ENCODE measurements around the gene CTNND2.

CTNND2 gene

GRCh38 chr5:11027660-11028059 is 876.6 kb downstream of the CTNND2 start:
- DNase-seq (ENCODE audit: extremely low read depth, insufficient read length), result peak; percentile 15
- H3K27me3 ChIP-seq (replicated peaks; ENCODE audit: control insufficient read depth, insufficient read depth, low read length), result no peaks in the 10 kb centered on the region
- H3K4me3 ChIP-seq (replicated peaks; ENCODE audit: low read depth, low read length), result no peak overlapping the region
- no peak for TF ChIP-seq CTCF (IDR thresholded peaks at IDR 0.05; ENCODE audit: insufficient read depth, low read length, poor library complexity, severe bottlenecking)
- no peaks in the 10 kb centered on the region for H3K36me3 ChIP-seq (ENCODE audit: control insufficient read depth, insufficient read depth, low read length)

GRCh38 chr5:11026543-11026942 is 877.7 kb downstream of the CTNND2 start:
- no peak overlapping the region for H3K4me3 ChIP-seq (replicated peaks; ENCODE audit: low read depth, low read length)
- H3K27me3 ChIP-seq (replicated peaks; ENCODE audit: control insufficient read depth, insufficient read depth, low read length), result no peaks in the 10 kb centered on the region
- DNase-seq (ENCODE audit: extremely low read depth, insufficient read length), result no peak
- H3K36me3 ChIP-seq (ENCODE audit: control insufficient read depth, insufficient read depth, low read length), result no peaks in the 10 kb centered on the region
- no peak for TF ChIP-seq CTCF (IDR thresholded peaks at IDR 0.05; ENCODE audit: insufficient read depth, low read length, poor library complexity, severe bottlenecking)

- DNase-seq (ENCODE audit: extremely low read depth, insufficient read length), result no peak
- no peaks in the 10 kb centered on the region for H3K36me3 ChIP-seq (ENCODE audit: control insufficient read depth, insufficient read depth, low read length)
- no peaks in the 10 kb centered on the region for H3K27me3 ChIP-seq (replicated peaks; ENCODE audit: control insufficient read depth, insufficient read depth, low read length)
- TF ChIP-seq CTCF (IDR thresholded peaks at IDR 0.05; ENCODE audit: insufficient read depth, low read length, poor library complexity, severe bottlenecking), result no peak
- no peak overlapping the region for H3K4me3 ChIP-seq (replicated peaks; ENCODE audit: low read depth, low read length)
Observed at GRCh38 chr5:11023945-11024344, 880.3 kb downstream of the CTNND2 start.

GRCh38 chr5:11013793-11014192 is 890.5 kb downstream of the CTNND2 start:
- no peak overlapping the region for H3K4me3 ChIP-seq (replicated peaks; ENCODE audit: low read depth, low read length)
- no peak for DNase-seq (ENCODE audit: extremely low read depth, insufficient read length)
- TF ChIP-seq CTCF (IDR thresholded peaks at IDR 0.05; ENCODE audit: insufficient read depth, low read length, poor library complexity, severe bottlenecking), result no peak

GRCh38 chr5:11012295-11012694 is 892.0 kb downstream of the CTNND2 start:
- H3K4me3 ChIP-seq (replicated peaks; ENCODE audit: low read depth, low read length), result no peak overlapping the region
- no peak for TF ChIP-seq CTCF (IDR thresholded peaks at IDR 0.05; ENCODE audit: insufficient read depth, low read length, poor library complexity, severe bottlenecking)
- no peak for DNase-seq (ENCODE audit: extremely low read depth, insufficient read length)
- no peaks in the 10 kb centered on the region for H3K36me3 ChIP-seq (ENCODE audit: control insufficient read depth, insufficient read depth, low read length)
- H3K27me3 ChIP-seq (replicated peaks; ENCODE audit: control insufficient read depth, insufficient read depth, low read length), result no peaks in the 10 kb centered on the region; the same call in 1 of the 2 replicates

More at GRCh38 chr5:11013793-11014192, 890.5 kb downstream of the CTNND2 start:
- H3K36me3 ChIP-seq (ENCODE audit: control insufficient read depth, insufficient read depth, low read length), result no peaks in the 10 kb centered on the region
- H3K27me3 ChIP-seq (replicated peaks; ENCODE audit: control insufficient read depth, insufficient read depth, low read length), result no peaks in the 10 kb centered on the region; the same call in 1 of the 2 replicates
